HG03280 (cell line): ENCODE results near the gene COL12A1.
A peak's percentile ranks its signal among the peaks of the same experiment; 100 is the strongest.
"Not testable (repeated sequence)": the region's sequence is repeated elsewhere in the genome, so short reads cannot be mapped to it uniquely, and the experiment has no call there.

Source experiments
- ATAC-seq: cut with Tn5 transposase; IDR thresholded peaks from one replicate; pipeline ENCODE4 v1.9.1; 2021; ENCODE audit warnings: mild to moderate bottlenecking, moderate library complexity; ENCODE audit not compliant: unreplicated experiment

Gene COL12A1

DNA sequence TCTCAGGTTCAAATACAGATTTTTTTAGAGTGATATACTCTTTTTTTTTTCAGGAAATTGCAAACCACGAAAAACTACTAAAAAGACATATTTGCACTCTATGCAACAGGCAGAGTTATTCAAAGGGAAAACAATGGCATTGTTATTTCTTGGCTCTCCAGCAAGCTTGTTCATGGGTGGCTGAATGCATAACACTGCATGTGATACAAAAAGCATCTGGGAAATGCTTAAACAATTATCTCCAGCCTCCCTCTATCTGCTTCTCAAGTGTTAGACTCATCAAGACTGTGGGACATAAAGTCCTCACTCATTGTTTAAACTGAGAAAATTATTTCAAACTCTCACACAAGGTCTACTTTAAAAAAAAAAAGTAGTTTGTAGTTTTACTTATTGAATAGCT lies 7.3 kb upstream of the COL12A1 start:
- no peak for ATAC-seq

DNA sequence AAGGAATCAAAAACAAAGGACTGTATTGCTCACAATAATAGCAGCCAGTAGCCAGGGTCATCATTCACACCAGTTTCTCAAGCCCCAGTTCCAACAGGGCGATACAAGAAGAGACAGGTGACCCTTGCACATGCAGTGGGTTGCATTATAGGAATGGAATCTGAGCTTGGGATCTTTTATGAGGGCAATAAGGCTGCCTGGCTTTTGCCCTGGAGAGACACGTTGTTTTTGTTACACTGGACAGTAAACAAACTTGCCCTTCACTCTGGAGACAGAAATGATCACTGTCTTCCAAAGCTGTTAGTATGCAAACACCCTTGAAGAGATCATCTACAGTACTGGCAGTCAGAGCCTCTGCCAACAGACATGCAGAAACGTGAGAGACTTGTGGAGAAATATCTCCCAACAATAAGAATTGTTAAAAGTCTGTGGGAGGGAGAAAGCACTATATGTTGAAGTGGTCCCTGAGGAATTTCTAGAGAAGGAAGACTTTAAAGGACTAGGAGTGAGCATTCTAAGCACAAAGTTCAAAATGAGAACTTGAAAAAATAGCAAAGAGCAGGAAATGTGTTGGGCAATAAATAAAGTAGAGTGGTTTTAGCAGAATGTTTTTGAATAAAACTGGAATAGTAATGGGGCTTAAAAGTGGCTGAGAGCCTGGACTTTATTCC lies 6.2 kb upstream of the COL12A1 start:
- no peak for ATAC-seq

DNA sequence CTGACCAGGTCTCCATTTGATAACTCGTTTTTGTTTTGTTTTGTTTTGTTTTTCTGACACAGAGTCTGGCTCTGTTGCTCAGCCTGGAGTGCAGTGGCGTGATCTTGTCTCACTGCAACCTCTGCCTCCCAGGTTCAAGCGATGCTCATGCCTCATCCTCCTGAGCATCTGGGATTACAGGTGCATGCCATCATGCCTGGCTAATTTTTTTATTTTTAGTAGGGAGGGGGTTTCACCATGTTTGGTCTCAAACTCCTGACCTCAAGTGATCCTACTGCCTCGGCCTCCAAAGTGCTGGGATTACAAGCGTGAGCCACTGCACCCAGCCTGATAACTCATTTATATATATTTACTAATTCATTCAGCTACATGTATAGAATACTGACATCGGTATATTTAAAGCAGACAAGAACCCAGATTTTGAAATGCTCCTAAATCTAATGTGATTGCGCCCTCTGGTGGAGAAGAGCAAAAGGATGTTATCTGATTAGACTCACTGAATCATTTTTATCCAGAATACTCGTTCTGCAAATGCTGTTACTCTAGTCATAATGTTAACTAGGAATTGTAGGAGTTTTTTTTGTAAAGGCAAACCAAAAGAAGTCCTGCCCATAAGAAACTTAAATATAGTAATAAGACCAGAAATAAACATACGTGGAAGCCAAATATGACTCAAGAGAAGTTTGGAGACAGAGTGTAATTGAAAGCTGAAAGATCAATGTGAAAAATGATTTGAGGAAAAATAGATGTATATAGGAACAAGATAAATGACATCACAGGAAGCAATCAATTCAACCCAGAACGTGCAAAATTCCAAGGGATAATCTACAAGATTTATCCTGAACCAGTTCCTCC lies 5.3 kb upstream of the COL12A1 start:
- ATAC-seq: no peak

DNA sequence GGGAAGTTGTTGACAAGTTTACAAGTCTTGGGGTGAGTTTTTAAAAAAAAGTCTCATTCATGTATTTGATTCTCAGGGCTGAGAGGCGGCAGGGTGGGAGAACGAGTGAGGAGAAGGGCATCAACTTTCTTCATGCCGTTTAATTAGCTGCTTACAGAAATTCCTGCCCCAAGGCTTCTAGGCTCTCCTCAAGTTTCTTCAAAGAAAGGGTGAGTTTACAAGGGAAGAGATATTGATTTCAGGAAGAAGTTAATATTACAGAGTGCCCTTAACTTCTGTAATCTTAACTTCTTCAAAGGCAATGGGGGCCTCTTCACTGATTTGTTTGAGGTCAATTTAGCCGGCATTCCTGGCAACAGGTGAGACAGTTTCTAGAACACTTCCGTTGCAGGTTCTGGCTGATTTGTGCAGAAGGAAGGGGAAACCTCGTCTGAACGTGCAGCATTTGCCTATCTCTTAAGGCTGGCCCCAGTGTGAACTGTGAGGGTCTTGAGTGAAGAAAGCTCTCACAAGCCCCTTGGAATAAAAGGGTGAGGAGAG lies 3.4 kb upstream of the COL12A1 start:
- no peak for ATAC-seq

DNA sequence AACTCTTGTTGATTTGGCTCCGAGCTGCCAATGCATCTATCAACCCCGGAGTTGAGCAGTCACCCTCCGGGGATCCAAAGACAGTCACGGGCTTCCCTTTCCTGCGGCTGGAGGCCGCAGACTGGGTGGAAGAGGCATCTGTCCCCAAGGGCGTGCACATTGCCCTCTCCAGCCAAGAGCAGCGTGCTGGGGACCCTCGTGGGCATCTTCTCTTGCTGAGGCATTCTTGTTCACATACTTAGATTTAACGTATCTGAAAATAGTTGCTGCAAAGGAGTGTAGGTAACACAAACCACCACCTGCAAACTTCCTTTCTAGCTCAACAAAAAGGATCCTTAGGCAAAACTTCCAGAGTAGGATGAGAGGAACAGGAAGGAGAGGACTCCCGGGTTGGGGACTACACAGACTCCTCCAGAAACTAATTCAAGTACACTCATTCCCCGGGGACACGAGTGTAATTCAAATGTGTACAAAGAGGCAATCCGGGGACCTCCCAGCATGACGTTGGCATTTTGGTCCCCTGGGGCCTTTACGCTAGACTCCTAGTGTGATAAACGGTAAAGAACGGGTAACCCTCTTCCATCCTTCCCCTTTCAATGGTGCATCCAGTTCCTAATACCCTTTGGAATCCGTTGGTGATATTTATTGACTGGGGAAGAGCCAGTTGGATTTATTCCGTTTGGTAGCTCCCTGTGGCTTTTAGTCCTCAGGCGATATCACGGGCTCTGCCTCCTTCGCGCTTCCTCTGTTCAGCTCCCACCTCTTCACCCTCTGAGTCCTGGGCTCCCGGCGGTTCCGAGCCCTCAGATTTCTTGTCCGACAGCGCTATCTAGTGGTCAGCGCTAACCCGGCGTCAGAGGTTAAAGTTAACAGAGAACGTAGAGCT lies 2.7 kb upstream of the COL12A1 start:
- peak; percentile 84 for ATAC-seq

DNA sequence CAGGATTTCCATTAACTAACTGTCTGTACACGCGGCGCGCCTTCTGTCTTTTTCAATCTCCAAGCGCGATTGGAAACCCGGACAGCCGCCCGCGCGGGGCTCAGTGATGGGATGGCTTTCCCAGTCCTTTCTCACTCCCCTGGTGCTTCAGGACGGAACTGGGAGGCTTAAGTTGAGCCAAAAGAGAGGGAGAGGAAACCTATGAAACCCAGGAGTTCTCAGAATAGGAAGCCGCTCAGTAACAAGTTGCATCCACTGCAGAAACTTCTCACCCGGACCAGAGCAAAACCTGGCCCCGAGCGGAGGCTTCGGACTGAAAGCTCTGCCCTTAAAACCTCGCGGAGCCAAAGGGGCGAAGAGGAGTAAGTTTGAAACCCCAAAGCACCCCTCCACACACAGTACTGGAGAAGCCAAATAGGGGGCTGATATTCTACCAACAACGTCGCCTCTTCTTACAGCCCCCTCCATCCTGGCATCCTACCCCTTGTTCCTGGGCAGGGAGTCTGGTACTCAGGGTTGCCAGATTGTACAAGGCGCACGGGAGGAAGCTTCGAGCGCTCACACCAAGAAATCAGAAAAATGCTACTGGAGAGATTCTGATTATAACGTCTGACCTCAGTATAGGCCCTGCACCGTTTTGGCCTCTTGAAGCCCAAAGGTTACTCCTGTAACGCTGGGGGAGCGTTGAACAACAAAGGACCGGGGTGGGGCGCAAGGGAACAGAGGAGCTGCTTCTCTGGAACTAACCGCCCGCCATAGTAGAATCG lies 906 bp upstream of the COL12A1 start:
- no peak for ATAC-seq

DNA sequence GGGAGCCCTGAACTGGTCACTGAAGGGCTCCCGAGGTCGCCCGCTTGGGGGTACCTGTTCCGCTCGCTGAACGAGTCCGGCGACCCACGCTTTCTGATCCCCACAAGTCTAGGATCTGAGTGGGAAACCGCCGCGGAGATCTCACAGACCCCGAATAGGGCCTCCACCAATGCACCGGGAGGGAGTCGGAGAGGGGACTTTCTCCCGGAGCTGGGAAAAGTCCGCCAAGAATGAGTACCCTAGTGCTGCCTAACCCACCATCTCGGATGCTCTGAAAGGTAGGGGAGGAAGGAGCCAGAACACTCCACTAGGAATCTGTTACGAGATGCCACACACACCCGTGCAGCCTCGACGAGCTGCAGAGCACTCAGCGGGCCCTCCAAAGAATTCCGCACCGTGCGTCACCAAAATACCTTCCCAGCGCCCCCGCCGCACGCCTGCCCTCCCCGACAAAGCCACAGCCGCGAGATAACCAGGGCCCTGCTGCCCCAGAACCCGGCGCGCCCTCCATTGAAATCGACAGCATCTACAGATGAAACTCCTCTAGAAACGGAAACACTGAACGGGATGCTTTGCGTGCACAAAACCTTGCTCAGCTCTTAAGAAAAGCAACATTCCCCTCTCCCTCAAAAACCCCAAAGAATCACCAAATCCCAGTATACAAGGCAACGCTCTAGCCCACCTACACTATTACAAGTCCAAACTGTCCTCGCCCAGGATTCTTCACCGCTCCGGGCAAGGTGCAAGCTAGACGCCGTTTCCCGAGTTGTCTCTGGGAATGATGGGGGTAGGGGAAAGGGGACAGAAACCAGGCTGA lies 686 bp downstream of the COL12A1 start:
- no peak for ATAC-seq

DNA sequence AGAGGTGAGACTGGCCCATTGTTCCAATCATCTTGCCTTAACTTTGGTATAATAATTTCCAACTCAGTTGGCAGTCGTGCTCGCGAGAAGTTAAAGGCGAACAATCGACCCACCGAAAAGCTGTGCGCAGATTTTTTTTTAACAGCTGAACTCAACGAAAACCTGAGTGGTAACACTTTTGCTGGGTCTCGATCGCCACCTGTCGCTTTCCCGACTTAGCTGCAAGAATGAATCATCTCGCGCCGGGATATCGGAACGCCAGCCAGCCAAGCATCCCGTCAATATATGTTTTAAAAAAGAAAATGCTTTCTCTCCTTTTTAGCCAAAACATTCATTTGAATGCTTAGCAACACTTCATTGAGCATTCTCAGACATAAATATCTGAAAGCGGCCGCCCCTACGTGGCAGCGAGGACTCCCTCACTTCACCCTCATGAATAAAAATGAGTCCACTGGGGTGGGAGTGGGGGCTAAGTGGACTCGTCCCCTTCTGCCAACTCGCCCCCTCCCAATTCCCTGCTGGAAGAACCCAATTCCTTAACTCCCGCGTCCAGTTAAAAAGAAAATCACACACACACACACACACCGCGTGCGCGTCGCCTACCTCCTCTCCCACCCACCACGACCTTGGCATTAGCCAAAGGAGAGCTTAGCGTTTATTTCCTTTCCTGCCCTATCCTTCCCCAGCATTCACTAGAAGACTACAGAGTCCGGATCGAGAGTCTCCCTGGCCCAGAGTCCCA lies 1.5 kb downstream of the COL12A1 start:
- no peak for ATAC-seq

DNA sequence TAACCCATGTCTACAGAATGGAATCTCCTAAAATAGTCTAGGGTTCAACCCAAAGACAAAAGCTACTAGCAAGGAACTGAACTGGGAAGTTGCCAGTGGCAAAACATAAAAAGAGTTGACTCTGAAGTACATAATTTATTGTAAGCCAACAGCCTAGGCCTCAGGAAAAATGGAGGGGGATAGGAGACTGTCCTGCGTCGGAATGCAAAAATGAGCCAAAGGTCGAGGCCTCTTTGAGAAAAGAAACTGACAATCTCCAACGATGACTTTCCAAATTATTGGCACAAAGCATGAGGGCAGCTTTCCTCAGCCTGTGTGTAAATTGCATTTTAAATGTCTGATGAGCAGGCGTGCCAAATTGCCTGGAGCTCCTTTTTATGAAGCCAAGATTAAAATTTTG lies 2.1 kb downstream of the COL12A1 start:
- ATAC-seq: no peak

DNA sequence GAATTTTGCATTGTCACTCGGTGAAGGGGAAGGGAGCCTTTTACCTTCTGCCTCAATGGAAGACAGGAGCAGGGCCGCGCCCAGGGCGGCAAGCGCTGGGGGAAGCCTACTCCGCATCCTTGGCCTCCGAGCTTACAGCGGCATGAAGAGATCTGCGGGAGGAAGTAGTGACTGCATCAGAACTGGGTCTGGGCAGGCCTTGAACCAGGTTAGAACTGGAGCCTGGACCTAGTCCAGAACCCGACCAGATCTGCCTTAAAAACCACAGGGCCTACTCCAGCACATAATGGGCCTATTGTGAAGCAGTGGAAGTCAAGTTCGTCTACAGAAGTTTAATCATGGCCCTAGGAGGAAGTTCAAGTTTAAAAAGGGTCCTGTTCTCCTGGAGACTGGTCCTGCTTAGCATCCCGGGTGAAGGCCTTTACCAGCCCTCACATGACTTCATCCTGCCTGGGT lies 3.1 kb downstream of the COL12A1 start:
- no peak for ATAC-seq

DNA sequence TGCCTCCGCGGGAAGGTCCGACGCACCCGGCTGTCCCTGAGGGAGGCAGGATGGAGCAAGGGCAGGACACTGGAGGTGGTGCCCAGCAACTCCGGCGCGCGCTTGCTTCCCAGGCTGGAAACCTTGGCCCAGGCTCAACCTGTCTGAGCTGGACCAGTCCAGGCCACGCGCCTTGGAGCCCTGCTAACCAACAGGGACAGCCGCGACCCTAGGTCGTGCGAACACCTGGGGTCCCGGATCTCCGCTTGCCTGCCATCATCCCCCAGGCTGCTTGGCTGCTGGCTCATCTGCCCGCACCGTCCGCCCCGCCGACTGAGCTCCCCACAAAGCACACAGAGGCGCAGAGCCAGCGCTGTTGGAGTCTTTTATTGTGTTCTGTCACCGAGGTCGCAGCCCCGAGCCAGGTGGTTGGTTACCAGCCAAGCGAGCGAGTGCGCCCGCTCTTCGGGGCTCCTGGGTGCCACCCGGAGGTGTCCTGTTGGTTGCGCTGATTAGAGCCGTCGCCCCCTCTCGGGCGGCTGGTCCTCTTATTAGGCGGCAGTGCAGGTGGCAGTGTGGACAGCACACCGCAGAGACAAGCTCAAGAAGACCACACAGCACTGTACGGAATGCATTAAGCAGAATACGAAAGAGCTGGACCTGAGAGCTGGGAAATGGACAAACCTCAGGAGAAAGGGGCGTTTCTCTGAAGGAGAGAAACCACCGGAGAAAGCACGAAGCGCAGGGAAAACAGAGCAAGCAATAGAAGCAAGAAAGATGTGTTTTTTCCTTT lies 3.8 kb downstream of the COL12A1 start:
- ATAC-seq: no peak

DNA sequence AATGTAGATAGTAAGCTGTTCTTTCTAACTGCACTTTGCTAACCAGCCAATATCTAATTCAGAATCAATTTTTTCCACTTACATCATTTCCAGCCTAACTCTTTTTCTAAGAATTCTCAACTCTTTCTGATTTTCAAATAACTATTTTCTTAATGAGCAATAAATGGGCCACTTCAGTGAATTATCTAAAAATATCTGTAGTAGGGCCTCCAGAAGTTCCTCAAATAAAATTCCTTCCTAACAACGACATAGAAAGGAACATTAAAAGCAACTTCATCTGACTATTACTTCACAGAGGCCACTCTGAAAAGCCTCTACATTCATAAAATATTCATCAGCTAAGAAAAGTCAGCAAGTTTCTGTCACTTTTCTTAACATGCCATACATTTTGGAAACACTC lies 4.8 kb downstream of the COL12A1 start:
- no peak for ATAC-seq

DNA sequence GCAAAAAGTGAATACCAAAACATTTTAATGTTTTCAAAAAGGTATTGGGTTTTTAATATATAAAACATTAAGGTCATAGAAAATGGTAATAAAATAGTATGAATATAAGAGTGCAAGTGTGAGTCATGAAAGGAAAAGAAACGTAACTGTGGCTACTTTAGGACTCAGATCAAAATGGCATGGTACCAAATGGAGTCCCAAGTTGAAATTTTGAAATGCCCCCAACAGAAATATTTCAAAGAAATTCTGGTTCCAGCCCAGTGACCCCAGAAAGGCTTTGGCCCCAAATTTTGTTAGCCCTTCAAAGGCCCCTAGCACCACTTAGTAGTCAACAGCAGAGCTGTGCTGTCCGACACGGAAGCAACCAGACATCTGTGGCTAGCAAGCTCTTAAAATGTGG lies 6.0 kb downstream of the COL12A1 start:
- no peak for ATAC-seq

DNA sequence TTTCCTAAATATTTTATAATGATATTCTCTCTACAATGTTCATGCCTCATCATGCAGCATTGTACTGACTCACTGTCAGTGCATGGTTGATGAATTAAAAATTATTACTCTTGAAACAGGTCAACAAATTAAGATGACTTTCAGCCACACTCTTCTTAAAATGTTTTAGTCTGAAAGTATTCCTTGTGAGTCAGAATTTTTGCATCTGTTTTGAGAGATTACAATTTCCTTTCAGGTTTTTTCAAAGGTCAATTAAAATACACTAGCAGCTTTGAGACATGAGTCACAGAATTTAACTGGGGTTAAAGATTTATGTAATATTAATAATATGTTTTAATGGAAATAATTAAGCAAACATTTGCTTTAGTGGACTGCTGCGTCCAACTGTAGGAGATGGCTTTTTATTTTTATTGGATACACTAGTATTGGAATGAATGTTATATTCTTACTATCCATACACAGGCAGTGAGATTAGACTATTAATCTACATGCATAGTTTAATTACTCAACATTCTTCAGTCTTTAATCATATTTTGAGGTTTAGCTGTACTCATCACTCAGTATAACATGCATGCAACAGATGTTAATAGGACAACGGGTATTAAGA lies 9.7 kb downstream of the COL12A1 start:
- ATAC-seq: no peak

DNA sequence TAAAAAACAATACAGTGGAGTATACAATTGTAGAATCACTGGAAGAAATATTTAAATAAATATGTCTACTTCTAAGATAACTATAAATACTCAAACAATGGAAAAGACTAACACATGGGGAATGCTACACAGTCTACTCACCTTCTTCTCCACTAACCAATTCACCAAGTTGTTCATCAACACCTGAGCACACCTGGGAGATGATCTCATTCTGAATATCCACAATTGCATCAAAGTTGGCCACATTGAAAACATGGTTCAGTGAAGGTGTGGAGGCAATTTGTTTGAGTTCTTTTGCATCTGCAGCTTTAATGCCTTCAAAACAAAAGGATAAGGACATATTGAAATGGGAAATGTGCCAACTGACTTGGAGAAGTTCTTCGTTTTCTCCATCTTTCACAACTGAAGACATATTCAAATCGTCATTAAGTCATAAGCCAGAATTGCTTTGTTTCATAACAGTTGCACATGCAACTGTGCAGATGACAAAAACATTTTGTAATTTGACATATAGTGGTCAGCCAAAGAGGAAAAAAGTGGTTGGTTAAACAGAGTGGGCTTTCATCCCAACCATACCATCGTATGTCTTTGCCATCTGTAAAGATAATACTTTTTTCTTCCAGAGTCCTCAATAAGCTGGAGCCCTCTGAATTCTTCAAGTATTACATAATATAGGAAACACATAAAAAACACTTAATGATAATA lies 17.5 kb downstream of the COL12A1 start:
- no peak for ATAC-seq

DNA sequence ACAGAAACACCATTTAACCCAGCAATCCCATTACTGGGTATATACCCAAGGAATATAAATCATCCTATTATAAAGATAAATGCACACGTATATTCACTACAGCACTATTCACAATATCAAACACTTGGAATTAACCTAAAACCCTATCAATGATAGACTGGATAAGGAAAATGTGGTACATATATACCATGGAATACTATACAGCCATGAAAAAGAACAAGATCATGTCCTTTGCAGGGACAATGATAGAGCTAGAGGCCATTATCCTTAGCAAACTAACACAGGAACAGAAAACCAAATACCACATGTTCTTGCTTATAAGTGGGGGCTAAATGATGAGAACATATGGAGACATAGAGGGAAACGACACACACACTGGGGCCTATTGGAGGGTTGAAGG lies 19.3 kb downstream of the COL12A1 start:
- ATAC-seq: not testable (repeated sequence)

DNA sequence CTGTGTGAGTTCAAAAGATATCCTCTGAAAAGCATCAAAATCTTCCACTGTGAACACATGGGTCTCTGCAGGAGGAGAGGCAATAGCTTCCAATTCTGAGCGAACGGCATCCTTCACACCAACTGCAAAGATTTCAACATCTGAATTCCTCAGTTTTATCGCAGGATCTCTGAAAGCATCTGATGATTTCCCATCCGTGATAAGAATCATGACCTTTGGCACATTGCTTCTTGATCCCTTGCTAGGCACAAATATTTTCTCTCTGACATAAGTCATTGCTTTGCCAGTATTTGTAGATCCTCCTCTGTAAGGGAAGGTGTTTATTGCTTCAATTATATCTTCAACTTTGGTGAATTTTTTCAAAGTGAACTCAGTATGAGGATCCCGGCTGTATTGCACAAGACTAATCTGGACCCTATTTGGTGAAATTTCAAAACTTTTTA lies 22.7 kb downstream of the COL12A1 start:
- ATAC-seq: no peak
